Measurements from ENCODE around the gene PDE3B. TPM values are rescaled to one million over a fixed set of nuclear protein-coding genes. Genes with fewer than 3 reads are reported as not detected.
A peak's percentile ranks its signal among the peaks of the same experiment; 100 is the strongest.

PDE3B gene
- total RNA-seq, 6 donors from 2014 or later: 19.3 to 62.7 (median 25.2) TPM

GRCh38 chr11:14642873-14643696 lies 519 bp upstream of the PDE3B start:
- Histone ChIP-seq H3K4me1 (peaks cover 7 to 19% (median 15%) of the 10 kb centered on the region in 4 donors), H3K4me3 (peak overlapping the region; percentile 30 to 91 (median 74)), H3K36me3 (no peaks in the 10 kb centered on the region), H3K27ac (peak overlapping the region; percentile 85 to 97 (median 94)), H3K9me3 (no peaks in the 10 kb centered on the region), H3K27me3 (no peaks in the 10 kb centered on the region)
- no peak for TF ChIP-seq POLR2A (IDR thresholded peaks at IDR 0.05)
- TF ChIP-seq EP300 (IDR thresholded peaks at IDR 0.05): no peak
- no peak for TF ChIP-seq POLR2AphosphoS5 (IDR thresholded peaks at IDR 0.05)
- TF ChIP-seq CTCF (IDR thresholded peaks at IDR 0.05): no peak
- WGBS, 2 donors: 44 to 70% methylated on average over 14 to 19 of the region's 52 CpGs
- peak; percentile 22 to 96 for DNase-seq
- ATAC-seq (ENCODE audit: low FRiP score in 2 of 2): peak in 1 of 2 donors; percentile 13

- no peaks in the 10 kb centered on the region for H3K36me3 ChIP-seq
- H3K9me3 ChIP-seq: no peaks in the 10 kb centered on the region
- H3K27ac ChIP-seq: peak overlapping the region; percentile 85 to 97 (median 94)
- peaks cover 7 to 19% (median 15%) of the 10 kb centered on the region in 4 donors for H3K4me1 ChIP-seq
- no peaks in the 10 kb centered on the region for H3K27me3 ChIP-seq
- 0 to 1% methylated on average over 33 to 41 of the region's 65 CpGs for WGBS, 2 donors
- H3K4me3 ChIP-seq: peak overlapping the region; percentile 64 to 96 (median 88)
- ATAC-seq (ENCODE audit: low FRiP score in 2 of 2): peak; percentile 69 to 85
- peak in 1 of 4 donors; percentile 13 for TF ChIP-seq POLR2A (IDR thresholded peaks at IDR 0.05)
- TF ChIP-seq EP300 (IDR thresholded peaks at IDR 0.05): no peak
- peak in 1 of 2 donors; percentile 18 for TF ChIP-seq POLR2AphosphoS5 (IDR thresholded peaks at IDR 0.05)
- peak; percentile 39 to 91 for DNase-seq
Measured at GRCh38 chr11:14644226-14645014, 816 bp downstream of the PDE3B start.

- ATAC-seq (ENCODE audit: low FRiP score in 2 of 2): peak; percentile 31 to 50
- 3 to 4% methylated on average over 17 of the region's 17 CpGs for WGBS, 2 donors
- Histone ChIP-seq H3K27ac (peak overlapping the region; percentile 85 to 97 (median 94)), H3K9me3 (no peaks in the 10 kb centered on the region), H3K4me1 (peaks cover 7 to 19% (median 15%) of the 10 kb centered on the region in 4 donors), H3K36me3 (no peaks in the 10 kb centered on the region), H3K4me3 (peak overlapping the region; percentile 64 to 96 (median 88)), H3K27me3 (no peaks in the 10 kb centered on the region)
- no peak for DNase-seq
- TF ChIP-seq CTCF (IDR thresholded peaks at IDR 0.05) (no peak), EP300 (IDR thresholded peaks at IDR 0.05) (no peak), POLR2A (IDR thresholded peaks at IDR 0.05) (no peak), POLR2AphosphoS5 (IDR thresholded peaks at IDR 0.05) (no peak)
Measured at GRCh38 chr11:14645015-14645912, 1.7 kb downstream of the PDE3B start.

- Histone ChIP-seq H3K4me3 (peak overlapping the region in 3 of 4 donors; percentile 64 to 91 (median 85)), H3K27me3 (no peaks in the 10 kb centered on the region), H3K27ac (peak overlapping the region in 3 of 4 donors; percentile 22 to 97 (median 95)), H3K36me3 (no peaks in the 10 kb centered on the region), H3K4me1 (peaks cover 7 to 19% (median 15%) of the 10 kb centered on the region in 4 donors), H3K9me3 (no peaks in the 10 kb centered on the region)
- WGBS, 2 donors: 51 to 52% methylated on average over 6 of the region's 6 CpGs
- DNase-seq: no peak
- no peak for ATAC-seq (ENCODE audit: low FRiP score in 2 of 2)
- no peak for TF ChIP-seq POLR2AphosphoS5 (IDR thresholded peaks at IDR 0.05)
- no peak for TF ChIP-seq CTCF (IDR thresholded peaks at IDR 0.05)
- TF ChIP-seq POLR2A (IDR thresholded peaks at IDR 0.05): no peak
- TF ChIP-seq EP300 (IDR thresholded peaks at IDR 0.05): no peak
Measured at GRCh38 chr11:14645985-14646900, 2.6 kb downstream of the PDE3B start.

Data from upper lobe of left lung (tissue), 6 donors.